H9 (cell line): ENCODE data around the gene RBM33. TPM values are rescaled to one million over a fixed set of nuclear protein-coding genes. Genes with fewer than 3 reads are reported as not detected.

Experiments used
- DNase-seq: peaks from one replicate; pipeline ENCODE4 v3.0.0-alpha.2; 2017
- H2AFZ ChIP-seq: one replicate; pipeline ENCODE4 v1.6.1; 2013; ENCODE audit warnings: mild to moderate bottlenecking, low read length, control low read depth, moderate library complexity
- H2AK5ac ChIP-seq: 2 replicates; pipeline ENCODE4 v1.6.1; 2013; ENCODE audit warnings: low read length, control low read depth, mixed read lengths; ENCODE audit not compliant: insufficient read length
- H2BK120ac ChIP-seq: one replicate; pipeline ENCODE4 v1.6.1; 2013; ENCODE audit warnings: low read depth, mild to moderate bottlenecking, low read length, control low read depth, inconsistent platforms; ENCODE audit not compliant: poor library complexity, severe bottlenecking
- H2BK12ac ChIP-seq: 2 replicates; pipeline ENCODE4 v1.6.1; 2013; ENCODE audit warnings: low read length, control low read depth, mixed read lengths, low read depth; ENCODE audit not compliant: insufficient read length
- H2BK15ac ChIP-seq: 2 replicates; pipeline ENCODE4 v1.6.1; 2013; ENCODE audit warnings: low read depth, low read length, control low read depth
- H2BK20ac ChIP-seq: one replicate; pipeline ENCODE4 v1.6.1; 2013; ENCODE audit warnings: low read depth, mild to moderate bottlenecking, low read length, control low read depth, inconsistent platforms; ENCODE audit not compliant: poor library complexity, severe bottlenecking
- H2BK5ac ChIP-seq: 2 replicates; pipeline ENCODE4 v1.6.1; 2013; ENCODE audit warnings: low read length, control low read depth, mixed read lengths; ENCODE audit not compliant: insufficient read length
- H3K14ac ChIP-seq: 2 replicates; pipeline ENCODE4 v1.6.1; 2013; ENCODE audit warnings: low read length, control low read depth; ENCODE audit not compliant: insufficient read depth
- H3K18ac ChIP-seq: 2 replicates; pipeline ENCODE4 v1.6.1; 2013; ENCODE audit warnings: low read depth, mild to moderate bottlenecking, mixed read lengths, low read length, control low read depth; ENCODE audit not compliant: insufficient read length
- H3K23ac ChIP-seq: 2 replicates; pipeline ENCODE4 v1.6.1; 2013; ENCODE audit warnings: low read length, control low read depth, mixed read lengths, low read depth; ENCODE audit not compliant: insufficient read length
- H3K23me2 ChIP-seq: 2 replicates; pipeline ENCODE4 v1.6.1; 2013; ENCODE audit warnings: low read depth, mild to moderate bottlenecking, mixed read lengths, low read length, control low read depth; ENCODE audit not compliant: insufficient read length, poor library complexity, severe bottlenecking
- H3K27ac ChIP-seq: 2 replicates; pipeline ENCODE4 v1.5.1; 2013; ENCODE audit warnings: low read length, control low read depth, mixed read lengths, low read depth; ENCODE audit not compliant: insufficient read length
- H3K27me3 ChIP-seq: 2 replicates; pipeline ENCODE4 v1.6.1; 2013; ENCODE audit warnings: low read length, control low read depth, inconsistent platforms; ENCODE audit not compliant: insufficient read depth
- H3K4ac ChIP-seq: 2 replicates; pipeline ENCODE4 v1.6.1; 2013; ENCODE audit warnings: low read depth, mild to moderate bottlenecking, control low read depth, inconsistent platforms, low read length, moderate library complexity
- H3K4me1 ChIP-seq: 2 replicates; pipeline ENCODE4 v1.6.1; 2013; ENCODE audit warnings: low read length, control low read depth, inconsistent platforms; ENCODE audit not compliant: insufficient read depth
- H3K4me2 ChIP-seq: 2 replicates; pipeline ENCODE4 v1.6.1; 2013; ENCODE audit warnings: low read length, control low read depth, mixed read lengths; ENCODE audit not compliant: insufficient read length, insufficient read depth
- H3K56ac ChIP-seq: 2 replicates; pipeline ENCODE4 v1.6.1; 2013; ENCODE audit warnings: low read depth, mild to moderate bottlenecking, mixed read lengths, low read length, control low read depth; ENCODE audit not compliant: insufficient read length
- H3K79me1 ChIP-seq: 2 replicates; pipeline ENCODE4 v1.6.1; 2013; ENCODE audit warnings: low read depth, mild to moderate bottlenecking, moderate library complexity, low read length, control low read depth, inconsistent platforms; ENCODE audit not compliant: insufficient read depth, poor library complexity, severe bottlenecking
- H3K79me2 ChIP-seq: 2 replicates; pipeline ENCODE4 v1.6.1; 2013; ENCODE audit warnings: low read length, control low read depth, inconsistent platforms; ENCODE audit not compliant: insufficient read depth
- H3K9ac ChIP-seq: 2 replicates; pipeline ENCODE4 v1.6.1; 2013; ENCODE audit warnings: low read length, control low read depth, mixed read lengths; ENCODE audit not compliant: insufficient read length; ENCODE audit errors: extremely low read depth
- H3K9me3 ChIP-seq: one replicate; pipeline ENCODE4 v1.6.1; 2013; ENCODE audit warnings: low read depth, low read length, inconsistent platforms; ENCODE audit not compliant: control insufficient read depth
- H3T11ph ChIP-seq: one replicate; pipeline ENCODE4 v1.6.1; 2013; ENCODE audit warnings: mild to moderate bottlenecking, low read length, control low read depth, inconsistent platforms
- H4K20me1 ChIP-seq: one replicate; pipeline ENCODE4 v1.6.1; 2013; ENCODE audit not compliant: control insufficient read depth, insufficient read length, insufficient read depth
- H4K5ac ChIP-seq: 2 replicates; pipeline ENCODE4 v1.6.1; 2013; ENCODE audit warnings: low read depth, mild to moderate bottlenecking, mixed read lengths, low read length, control low read depth; ENCODE audit not compliant: insufficient read length
- H4K8ac ChIP-seq: replicated peaks from 2 replicates; pipeline ENCODE4 v1.6.1; 2013; ENCODE audit warnings: low read length, control low read depth, mixed read lengths, low read depth; ENCODE audit not compliant: insufficient read length
- H4K91ac ChIP-seq: 2 replicates; pipeline ENCODE4 v1.6.1; 2013; ENCODE audit warnings: low read depth, mild to moderate bottlenecking, moderate library complexity, mixed read lengths, low read length, control low read depth; ENCODE audit not compliant: insufficient read length
- H3K27ac Mint-ChIP-seq, 3 experiments: 2 replicates in 2 of 3; 3 replicates in 1 of 3; pipeline ENCODE4 v1.8.0; 2020 to 2021; ENCODE audit warnings: mixed read lengths in 3 of 3, mild to moderate bottlenecking in 1 of 3, moderate library complexity in 1 of 3
- H3K27me3 Mint-ChIP-seq: 2 replicates; pipeline ENCODE4 v1.8.0; 2021; ENCODE audit warnings: low read depth, mild to moderate bottlenecking, moderate library complexity, mixed read lengths
- H3K36me3 Mint-ChIP-seq, 3 experiments: 2 replicates in 2 of 3; 3 replicates in 1 of 3; pipeline ENCODE4 v1.8.0; 2020 to 2021; ENCODE audit warnings: low read depth in 3 of 3, mixed read lengths in 3 of 3; ENCODE audit not compliant: insufficient read depth in 1 of 3
- H3K4me1 Mint-ChIP-seq, 2 experiments: 2 replicates each; pipeline ENCODE4 v1.8.0; 2020; ENCODE audit warnings: mixed read lengths in 2 of 2
- H3K4me3 Mint-ChIP-seq, 2 experiments: 2 replicates in 1 of 2; 3 replicates in 1 of 2; pipeline ENCODE4 v1.8.0; 2020 to 2021; ENCODE audit warnings: mild to moderate bottlenecking in 2 of 2, mixed read lengths in 2 of 2, moderate library complexity in 1 of 2
- H3K9me3 Mint-ChIP-seq, 2 experiments: 2 replicates in 1 of 2; 3 replicates in 1 of 2; pipeline ENCODE4 v1.8.0; 2020; ENCODE audit warnings: mild to moderate bottlenecking in 2 of 2, mixed read lengths in 2 of 2, moderate library complexity in 1 of 2
- WGBS: extraction: QIAGEN DNeasy Blood & Tissue Kit; methylation state at CpG from one replicate; pipeline ENCODE4 v1.1.7; 2013; ENCODE audit warnings: missing lambda C conversion rate, low lambda C conversion rate, mixed read lengths; ENCODE audit not compliant: insufficient read length; ENCODE audit errors: extremely low coverage; 5-methylcytosine and 5-hydroxymethylcytosine counted together
- total RNA-seq: library from RNA; stranded (reverse); gene quantifications from 2 replicates; pipeline ENCODE4 v1.2.1, GENCODE V29; 2021
- TF ChIP-seq, protein P1 (sequence below): fragments of 200-600 bp; sonication (generic); conservative IDR thresholded peaks from 3 replicates; pipeline ENCODE4 v1.8.0; 2021; ENCODE audit warnings: antibody characterized with exemption, mild to moderate bottlenecking

RBM33 gene
- total RNA-seq, 1 experiment from 2014 or later = 71.3 TPM

GRCh38 chr7:155598810-155599210, 45.7 kb upstream of the RBM33 start:
- Histone ChIP-seq H3K79me1 (no peaks in the 10 kb centered on the region), H3K9me3 (no peaks in the 10 kb centered on the region), H3K27ac (no peak overlapping the region), H3K4me1 (peaks cover 6% of the 10 kb centered on the region; the same call in 1 of the 2 replicates), H2BK15ac (no peak overlapping the region), H3K27me3 (no peaks in the 10 kb centered on the region), H2BK120ac (no peak overlapping the region), H3K4me2 (peak overlapping the region; percentile 58), H2AFZ (peak overlapping the region; percentile 83), H3K18ac (no peak overlapping the region), H2BK5ac (no peak overlapping the region), H4K5ac (no peak overlapping the region), H3K4ac (no peak overlapping the region), H3K23ac (no peak overlapping the region), H2BK12ac (no peak overlapping the region), H3K14ac (no peak overlapping the region), H3K79me2 (no peaks in the 10 kb centered on the region), H4K20me1 (no peaks in the 10 kb centered on the region), H3K9ac (no peak overlapping the region), H4K91ac (no peak overlapping the region), H4K8ac (no peak overlapping the region), H3K23me2 (no peaks in the 10 kb centered on the region), H2AK5ac (no peak overlapping the region), H2BK20ac (no peak overlapping the region), H3K56ac (no peak overlapping the region), H3T11ph (no peak overlapping the region)
- DNase-seq = peak; percentile 75
- Mint-ChIP-seq H3K9me3 (no peaks in the 10 kb centered on the region), H3K27ac (no peak overlapping the region), H3K27me3 (peaks cover 12% of the 10 kb centered on the region), H3K36me3 (no peaks in the 10 kb centered on the region), H3K4me3 (no peak overlapping the region), H3K4me1 (peaks cover 20 to 24% of the 10 kb centered on the region in 2 experiments)
- TF ChIP-seq, protein P1, sequence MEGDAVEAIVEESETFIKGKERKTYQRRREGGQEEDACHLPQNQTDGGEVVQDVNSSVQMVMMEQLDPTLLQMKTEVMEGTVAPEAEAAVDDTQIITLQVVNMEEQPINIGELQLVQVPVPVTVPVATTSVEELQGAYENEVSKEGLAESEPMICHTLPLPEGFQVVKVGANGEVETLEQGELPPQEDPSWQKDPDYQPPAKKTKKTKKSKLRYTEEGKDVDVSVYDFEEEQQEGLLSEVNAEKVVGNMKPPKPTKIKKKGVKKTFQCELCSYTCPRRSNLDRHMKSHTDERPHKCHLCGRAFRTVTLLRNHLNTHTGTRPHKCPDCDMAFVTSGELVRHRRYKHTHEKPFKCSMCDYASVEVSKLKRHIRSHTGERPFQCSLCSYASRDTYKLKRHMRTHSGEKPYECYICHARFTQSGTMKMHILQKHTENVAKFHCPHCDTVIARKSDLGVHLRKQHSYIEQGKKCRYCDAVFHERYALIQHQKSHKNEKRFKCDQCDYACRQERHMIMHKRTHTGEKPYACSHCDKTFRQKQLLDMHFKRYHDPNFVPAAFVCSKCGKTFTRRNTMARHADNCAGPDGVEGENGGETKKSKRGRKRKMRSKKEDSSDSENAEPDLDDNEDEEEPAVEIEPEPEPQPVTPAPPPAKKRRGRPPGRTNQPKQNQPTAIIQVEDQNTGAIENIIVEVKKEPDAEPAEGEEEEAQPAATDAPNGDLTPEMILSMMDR = peak; percentile 99
- no CpG with 5 or more reads among the region's 12 CpGs for WGBS
